22Rv1 (cell line): ENCODE results near the gene DYNC1I1.

Experiments
- ZFX ChIP-seq: fragments of 450-650 bp; IDR thresholded peaks from 2 replicates; pipeline ENCODE4 v1.6.1; 2017; ENCODE audit warnings: antibody characterized with exemption, borderline replicate concordance
- TF ChIP-seq, protein P1 (sequence below): fragments of 450-650 bp; IDR thresholded peaks from 2 replicates; pipeline ENCODE4 v1.5.1; 2017; ENCODE audit warnings: mild to moderate bottlenecking

DNA sequence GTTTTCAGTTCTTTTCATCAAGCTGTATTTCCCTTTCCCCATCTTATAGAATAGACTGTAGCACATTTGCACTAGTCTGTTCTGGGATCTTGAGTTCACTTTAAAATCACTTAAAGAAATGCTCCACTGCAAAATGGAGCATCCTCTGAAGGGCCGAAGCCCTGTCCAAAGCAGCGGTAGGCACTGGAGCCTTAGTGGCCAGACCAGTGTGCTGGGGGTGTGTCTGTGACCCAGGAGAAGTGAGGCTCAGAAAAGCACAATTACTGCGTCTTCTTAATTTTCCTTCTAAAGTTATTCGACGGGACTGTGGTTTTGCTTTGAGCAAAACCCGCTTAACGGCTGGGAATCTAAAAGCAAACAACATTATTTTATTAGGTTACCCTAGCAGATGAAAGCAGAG is 343.8 kb downstream of the DYNC1I1 start:
- TF ChIP-seq, protein P1, sequence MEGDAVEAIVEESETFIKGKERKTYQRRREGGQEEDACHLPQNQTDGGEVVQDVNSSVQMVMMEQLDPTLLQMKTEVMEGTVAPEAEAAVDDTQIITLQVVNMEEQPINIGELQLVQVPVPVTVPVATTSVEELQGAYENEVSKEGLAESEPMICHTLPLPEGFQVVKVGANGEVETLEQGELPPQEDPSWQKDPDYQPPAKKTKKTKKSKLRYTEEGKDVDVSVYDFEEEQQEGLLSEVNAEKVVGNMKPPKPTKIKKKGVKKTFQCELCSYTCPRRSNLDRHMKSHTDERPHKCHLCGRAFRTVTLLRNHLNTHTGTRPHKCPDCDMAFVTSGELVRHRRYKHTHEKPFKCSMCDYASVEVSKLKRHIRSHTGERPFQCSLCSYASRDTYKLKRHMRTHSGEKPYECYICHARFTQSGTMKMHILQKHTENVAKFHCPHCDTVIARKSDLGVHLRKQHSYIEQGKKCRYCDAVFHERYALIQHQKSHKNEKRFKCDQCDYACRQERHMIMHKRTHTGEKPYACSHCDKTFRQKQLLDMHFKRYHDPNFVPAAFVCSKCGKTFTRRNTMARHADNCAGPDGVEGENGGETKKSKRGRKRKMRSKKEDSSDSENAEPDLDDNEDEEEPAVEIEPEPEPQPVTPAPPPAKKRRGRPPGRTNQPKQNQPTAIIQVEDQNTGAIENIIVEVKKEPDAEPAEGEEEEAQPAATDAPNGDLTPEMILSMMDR: no peak
- TF ChIP-seq ZFX: no peak
